SIG-M5 (cell line): ENCODE results near the gene C17orf114.

Source experiments
- DNase-seq: peaks from one replicate; lab custom pipeline; 2025; lab: John Stamatoyannopoulos, UW

The C17orf114 gene

DNA sequence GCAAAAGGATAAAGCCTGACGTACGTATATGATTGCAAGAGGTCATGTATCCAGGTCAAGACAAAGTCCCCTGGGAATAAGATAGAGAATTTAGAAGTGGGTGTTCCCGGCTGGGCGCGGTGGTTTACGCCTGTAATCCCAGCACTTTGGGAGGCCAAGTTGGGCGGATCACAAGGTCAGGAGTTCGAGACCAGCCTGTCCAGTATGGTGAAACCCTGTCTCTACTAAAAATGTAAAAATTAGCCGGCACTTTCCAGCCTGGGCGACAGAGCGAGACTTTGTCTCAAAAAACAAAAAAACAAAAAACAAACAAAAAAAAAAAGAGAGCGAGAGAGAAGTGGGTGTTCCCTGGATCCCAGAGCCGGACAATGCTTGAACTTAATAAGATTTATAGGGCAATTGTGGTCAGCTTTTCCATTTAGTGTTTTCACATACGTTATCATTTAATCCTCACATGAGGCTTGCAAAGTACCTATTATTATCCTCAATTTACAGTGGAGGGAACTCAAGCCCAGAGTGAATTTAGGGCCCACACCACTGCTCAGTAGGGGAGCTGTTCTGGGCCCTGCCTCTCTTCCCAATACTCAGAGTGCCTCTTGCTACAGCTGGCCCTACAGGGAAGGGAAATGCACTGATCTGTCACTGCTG, 13.8 kb downstream of the C17orf114 start:
- no peak for DNase-seq

- DNase-seq: no peak
Observed at GRCh38 chr17:4786516-4786915, 15.6 kb downstream of the C17orf114 start.

GRCh38 chr17:4786106-4786511, 16.0 kb downstream of the C17orf114 start, which contains the start of gene VMO1:
TSS of gene VMO1 (minus strand) at chr17:4786364. CDS start at chr17:4786352, 12 bp downstream.
- DNase-seq: no peak

DNA sequence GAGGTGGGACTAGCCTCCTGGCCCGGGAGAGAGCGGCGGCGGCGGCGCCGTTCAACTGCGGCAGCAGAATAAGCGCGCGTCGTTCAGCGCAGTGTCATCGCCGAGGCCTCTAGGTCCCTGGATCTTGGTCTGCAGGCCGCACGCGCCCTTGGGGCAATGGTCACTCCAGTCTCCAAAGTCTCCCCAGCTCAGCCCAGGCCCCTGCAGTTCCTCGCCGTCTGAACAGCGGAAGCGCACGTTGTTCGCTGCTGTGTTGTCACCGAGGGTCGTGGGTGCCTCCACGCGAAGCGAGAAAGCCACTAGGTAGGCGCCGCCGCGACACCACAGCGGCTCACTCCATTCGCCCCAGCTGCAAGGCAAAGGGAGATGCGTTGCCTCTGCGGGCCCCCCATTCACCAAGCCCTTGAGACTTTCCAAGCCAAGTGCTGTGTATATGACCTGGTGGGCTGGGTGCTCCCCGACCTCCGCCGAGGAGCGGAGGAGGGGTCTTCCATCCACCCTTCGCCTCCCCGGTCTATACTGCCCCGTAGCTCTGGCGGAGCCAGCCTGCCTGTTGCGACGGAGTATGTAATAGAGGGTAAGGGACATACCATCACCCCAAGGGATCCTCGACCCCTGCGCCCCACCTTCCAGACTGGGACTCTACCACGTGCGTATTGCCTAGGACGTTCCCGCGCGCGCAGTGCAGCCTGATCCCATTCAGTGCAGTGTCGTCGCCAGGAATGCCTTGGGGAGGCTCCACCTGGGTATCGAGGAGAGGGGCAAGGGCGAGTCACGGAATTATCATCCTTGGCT, 16.6 kb downstream of the C17orf114 start:
- no peak for DNase-seq

GRCh38 chr17:4782652-4783051, 19.5 kb downstream of the C17orf114 start:
- no peak for DNase-seq

GRCh38 chr17:4780325-4780955, 21.7 kb downstream of the C17orf114 start:
- DNase-seq: no peak

GRCh38 chr17:4777969-4778760, 24.0 kb downstream of the C17orf114 start:
- no peak for DNase-seq

DNA sequence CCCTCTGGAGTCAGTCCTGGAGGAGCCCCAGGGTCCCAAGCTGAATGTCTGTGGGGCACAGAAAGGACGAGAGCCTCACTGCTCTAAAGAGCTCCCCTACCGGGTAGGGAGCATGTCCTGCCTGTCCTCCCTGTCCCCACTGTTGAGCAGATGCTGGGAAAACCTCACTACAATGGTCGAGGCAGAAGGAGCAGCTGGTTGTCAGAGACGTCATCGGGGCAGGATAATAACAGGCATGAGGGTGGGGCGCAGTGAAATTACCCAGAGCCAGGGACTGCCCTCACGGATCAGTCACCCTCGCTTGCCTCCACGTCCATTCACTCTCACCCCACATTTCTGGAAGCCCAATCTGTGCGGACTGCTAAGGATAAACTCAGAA, 29.9 kb downstream of the C17orf114 start:
- no peak for DNase-seq

GRCh38 chr17:4771519-4772234, 30.5 kb downstream of the C17orf114 start, which contains the start of gene TM4SF5:
TSS of gene TM4SF5 (plus strand) at chr17:4771886. CDS start at chr17:4771923, 37 bp downstream.
- DNase-seq: no peak

GRCh38 chr17:4769628-4770027, 32.5 kb downstream of the C17orf114 start:
- no peak for DNase-seq

- no peak for DNase-seq
Observed at GRCh38 chr17:4768298-4768697, 33.8 kb downstream of the C17orf114 start.

GRCh38 chr17:4766723-4767122, 35.4 kb downstream of the C17orf114 start:
- DNase-seq: no peak

- DNase-seq: no peak
Observed at GRCh38 chr17:4766201-4766600, 35.9 kb downstream of the C17orf114 start.

GRCh38 chr17:4764595-4764994, 37.5 kb downstream of the C17orf114 start:
- DNase-seq: no peak

DNA sequence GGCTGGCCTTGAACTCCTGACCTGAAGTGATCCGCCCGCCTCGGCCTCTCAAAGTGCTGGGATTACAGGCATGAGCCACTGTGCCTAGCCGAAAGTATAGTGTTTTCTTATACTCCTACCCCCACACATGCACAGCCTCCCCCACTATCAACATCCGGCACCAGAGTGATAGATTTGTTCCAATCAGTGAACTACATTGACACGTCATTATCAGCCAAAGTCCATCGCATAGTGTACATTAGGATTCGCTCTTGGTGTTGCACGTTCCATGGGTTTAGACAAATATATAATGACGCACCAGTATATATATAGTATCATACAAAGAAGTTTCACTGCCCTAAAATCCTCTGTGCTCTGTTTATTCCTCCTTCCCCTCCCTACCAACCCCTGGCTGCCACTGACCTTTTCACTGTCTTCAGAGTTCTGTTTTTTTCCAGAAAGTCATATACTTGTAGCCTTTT, 42.3 kb downstream of the C17orf114 start:
- DNase-seq: no peak

- no peak for DNase-seq
Observed at GRCh38 chr17:4753392-4753791, 48.7 kb downstream of the C17orf114 start.

- DNase-seq: no peak
Observed at GRCh38 chr17:4751932-4752331, 50.2 kb downstream of the C17orf114 start.
